Keratinocyte (primary cell): Measurements from ENCODE around the gene RNF215. TPM values are rescaled to one million over a fixed set of nuclear protein-coding genes. Genes with fewer than 3 reads are reported as not detected.

ENCODE experiments used
- DNase-seq: peaks from one replicate; pipeline ENCODE4 v3.0.0-alpha.2; 2011; ENCODE audit warnings: low read depth, missing footprints, low spot score
- FAIRE-seq: peaks from 2 replicates; lab custom pipeline; 2011; peaks lifted over from hg19 to GRCh38; lab: Jason Lieb, UNC
- H2AFZ ChIP-seq: 2 replicates; pipeline ENCODE4 v1.6.0; 2012; ENCODE audit warnings: low read length, control low read depth, inconsistent platforms; ENCODE audit not compliant: control insufficient read depth
- H3K27ac ChIP-seq: 2 replicates; pipeline ENCODE4 v1.5.1; 2011; ENCODE audit warnings: low read length; ENCODE audit not compliant: control insufficient read depth, insufficient read depth
- H3K27me3 ChIP-seq: 3 replicates; pipeline ENCODE4 v1.6.0; 2011; ENCODE audit warnings: low read length; ENCODE audit not compliant: control insufficient read depth, insufficient read depth; ENCODE audit errors: extremely low read depth
- H3K36me3 ChIP-seq, 2 experiments: 2 replicates in 1 of 2; 3 replicates in 1 of 2; pipeline ENCODE4 v1.5.1; 2011; ENCODE audit warnings: low read length in 2 of 2, mild to moderate bottlenecking in 1 of 2; ENCODE audit not compliant: control insufficient read depth in 2 of 2, insufficient read depth in 2 of 2; ENCODE audit errors: extremely low read depth in 1 of 2
- H3K4me1 ChIP-seq: 3 replicates; pipeline ENCODE4 v1.5.1; 2011; ENCODE audit warnings: low read length; ENCODE audit not compliant: control insufficient read depth, insufficient read depth; ENCODE audit errors: extremely low read depth
- H3K4me2 ChIP-seq: 3 replicates; pipeline ENCODE4 v1.6.0; 2011; ENCODE audit warnings: low read depth, low read length; ENCODE audit not compliant: control insufficient read depth, insufficient read depth; ENCODE audit errors: extremely low read depth
- H3K4me3 ChIP-seq, 3 experiments: fragments of 200-600 bp in 1 of 3; sonication (generic) in 1 of 3; 2 replicates in 2 of 3; 3 replicates in 1 of 3; pipeline ENCODE4 v1.5.1; 2011 to 2016; ENCODE audit warnings: low read length in 3 of 3, mild to moderate bottlenecking in 3 of 3, control low read depth in 2 of 3, inconsistent platforms in 1 of 3, low read depth in 1 of 3, mixed read lengths in 1 of 3, mixed run types in 1 of 3, moderate library complexity in 1 of 3; ENCODE audit not compliant: control insufficient read depth in 2 of 3, insufficient read depth in 2 of 3; ENCODE audit errors: extremely low read depth in 1 of 3
- H3K79me2 ChIP-seq: 2 replicates; pipeline ENCODE4 v1.6.0; 2012; ENCODE audit warnings: low read length; ENCODE audit not compliant: control insufficient read depth, insufficient read depth
- H3K9ac ChIP-seq: 3 replicates; pipeline ENCODE4 v1.6.0; 2011; ENCODE audit warnings: low read length; ENCODE audit not compliant: control insufficient read depth, insufficient read depth; ENCODE audit errors: extremely low read depth
- H3K9me1 ChIP-seq: 3 replicates; pipeline ENCODE4 v1.6.0; 2011; ENCODE audit warnings: low read length; ENCODE audit not compliant: control insufficient read depth, insufficient read depth; ENCODE audit errors: extremely low read depth
- H3K9me3 ChIP-seq: 2 replicates; pipeline ENCODE4 v1.5.1; 2012; ENCODE audit warnings: low read depth, low read length; ENCODE audit not compliant: control insufficient read depth
- H4K20me1 ChIP-seq: 3 replicates; pipeline ENCODE4 v1.6.0; 2011; ENCODE audit warnings: low read length; ENCODE audit not compliant: control insufficient read depth, insufficient read depth; ENCODE audit errors: extremely low read depth
- CTCF ChIP-seq, 3 experiments: IDR thresholded peaks in 1 of 3; conservative IDR thresholded peaks in 1 of 3; optimal IDR thresholded peaks in 1 of 3; 2 replicates in 2 of 3; 3 replicates in 1 of 3; pipeline versions ENCODE3 to v1.5.1; 2011; ENCODE audit warnings: low read length in 3 of 3, mild to moderate bottlenecking in 3 of 3, moderate library complexity in 2 of 3, control low read depth in 1 of 3, inconsistent platforms in 1 of 3; ENCODE audit not compliant: insufficient read depth in 2 of 3; ENCODE audit errors: extremely low read depth in 1 of 3
- EZH2 ChIP-seq: IDR thresholded peaks from one replicate; pipeline ENCODE4 v1.6.1; 2012; ENCODE audit warnings: inconsistent platforms, mild to moderate bottlenecking, low read length, moderate library complexity
- dilution Hi-C: fragments of 300-500 bp; cut with MboI; formaldehyde crosslinking; loops from one replicate; pipeline ENCODE4 v1.7.0; 2020; ENCODE audit warnings: low sequenced_read_pairs; ENCODE audit not compliant: extremely low pct_ligation_motif_present
- polyA plus RNA-seq, 5 experiments: library from polyadenylated mRNA; depleted of rRNA in 3 of 5; stranded (reverse) in 3 of 5; stranded (forward) in 1 of 5; unstranded in 1 of 5; fragments of >200 nt; gene quantifications; 1 replicate in 1 of 5; 2 replicates in 3 of 5; 3 replicates in 1 of 5; pipeline versions ENCODE4 v1.2.1 to v1.2.3, GENCODE V29; 2011 to 2012; ENCODE audit warnings: missing spikeins in 2 of 5, low read depth in 1 of 5, low replicate concordance in 1 of 5

The RNF215 gene
- polyA plus RNA-seq, 1 donor (not counting 4 experiments of a cell fraction or from before 2014, with no cell fraction given): 8.3 TPM

DNA sequence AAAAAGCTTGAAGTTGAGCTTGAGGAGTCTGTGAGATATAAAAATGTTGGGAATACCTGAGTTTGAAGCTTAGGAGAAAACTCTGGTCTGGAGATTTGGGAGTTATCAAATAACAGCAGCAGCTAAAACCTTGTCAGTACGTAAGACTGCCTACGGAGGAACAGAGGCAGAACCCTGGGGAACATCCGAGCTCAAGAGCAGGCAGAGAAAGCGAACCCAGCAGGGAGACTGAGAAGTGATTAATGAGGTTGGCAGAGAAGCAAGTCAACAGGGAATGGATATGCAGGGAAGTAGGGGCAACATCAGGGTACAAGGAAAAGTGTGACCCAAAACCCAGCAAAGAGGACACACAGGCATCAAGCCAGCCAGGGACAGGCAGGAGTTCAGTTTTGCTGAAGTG lies 25.8 kb upstream of the RNF215 start:
- H3K27me3 ChIP-seq: no peaks in the 10 kb centered on the region
- dilution Hi-C loops: no loop called here
- H3K4me2 ChIP-seq: no peak overlapping the region
- H3K4me1 ChIP-seq: peaks cover 45% of the 10 kb centered on the region
- peaks cover 4% of the 10 kb centered on the region for H4K20me1 ChIP-seq
- H3K4me3 ChIP-seq: no peak overlapping the region
- H2AFZ ChIP-seq: no peak overlapping the region
- H3K9me3 ChIP-seq: no peaks in the 10 kb centered on the region
- peaks cover 42 to 72% of the 10 kb centered on the region in 2 experiments for H3K36me3 ChIP-seq
- no peak for FAIRE-seq
- TF ChIP-seq CTCF (optimal IDR thresholded peaks at IDR 0.05 in 1 of 3, IDR thresholded peaks at IDR 0.05 in 1 of 3, conservative IDR thresholded peaks at IDR 0.05 in 1 of 3; ENCODE audit: extremely low read depth in 1 of 3, insufficient read depth in 2 of 3, low read length in 3 of 3) (no peak), EZH2 (no peak)
- peak overlapping the region; percentile 18 for H3K27ac ChIP-seq
- DNase-seq: no peak
- H3K9me1 ChIP-seq: no peaks in the 10 kb centered on the region
- peaks cover 3% of the 10 kb centered on the region for H3K79me2 ChIP-seq
- no peak overlapping the region for H3K9ac ChIP-seq

- dilution Hi-C loops: no loop called here
- FAIRE-seq: peak; percentile 99
- DNase-seq: peak; percentile 82
- Histone ChIP-seq H3K9me3 (no peaks in the 10 kb centered on the region), H3K36me3 (peaks cover 42 to 69% of the 10 kb centered on the region in 2 experiments), H3K4me1 (peaks cover 46% of the 10 kb centered on the region), H3K79me2 (peaks cover 3% of the 10 kb centered on the region), H3K4me3 (no peak overlapping the region), H2AFZ (no peak overlapping the region), H3K27ac (peak overlapping the region; percentile 57), H3K27me3 (no peaks in the 10 kb centered on the region), H3K9ac (peak overlapping the region; percentile 24), H3K4me2 (no peak overlapping the region), H3K9me1 (no peaks in the 10 kb centered on the region), H4K20me1 (peaks cover 4% of the 10 kb centered on the region)
- no peak for TF ChIP-seq EZH2
- TF ChIP-seq CTCF (optimal IDR thresholded peaks at IDR 0.05 in 1 of 3, IDR thresholded peaks at IDR 0.05 in 1 of 3, conservative IDR thresholded peaks at IDR 0.05 in 1 of 3; ENCODE audit: extremely low read depth in 1 of 3, insufficient read depth in 2 of 3, low read length in 3 of 3): no peak
Measured at GRCh38 chr22:30411780-30412179, 24.6 kb upstream of the RNF215 start.
